HepG2 (cell line): ENCODE results near the gene RBBP8NL. TPM values are rescaled to one million over a fixed set of nuclear protein-coding genes. Genes with fewer than 3 reads are reported as not detected.
A peak's percentile ranks its signal among the peaks of the same experiment; 100 is the strongest.

Experiments used
- ARID2 ChIP-seq: sonication (generic); formaldehyde crosslinking; IDR thresholded peaks from 2 replicates; pipeline ENCODE4 v1.8.1; 2022; ENCODE audit warnings: mild to moderate bottlenecking, missing genetic modification reagents, borderline replicate concordance
- ATF2 ChIP-seq: sonication (generic); formaldehyde crosslinking; IDR thresholded peaks from 2 replicates; pipeline ENCODE4 v1.4.0; 2020; ENCODE audit warnings: missing genetic modification reagents
- CREBL2 ChIP-seq: sonication (generic); formaldehyde crosslinking; IDR thresholded peaks from 2 replicates; pipeline ENCODE4 v1.8.1; 2023; ENCODE audit warnings: missing genetic modification reagents, mild to moderate bottlenecking, borderline replicate concordance
- CTCF ChIP-seq: sonication (generic); formaldehyde crosslinking; IDR thresholded peaks from 2 replicates; pipeline ENCODE4 v1.5.0; 2020; ENCODE audit warnings: mild to moderate bottlenecking, missing genetic modification reagents, moderate library complexity
- DMAP1 ChIP-seq: IDR thresholded peaks from 2 replicates; pipeline ENCODE4 v1.6.1; 2016
- HINFP ChIP-seq: sonication (generic); formaldehyde crosslinking; IDR thresholded peaks from 2 replicates; pipeline ENCODE4 v1.4.0; 2020; ENCODE audit warnings: low read depth, mild to moderate bottlenecking, missing genetic modification reagents
- MEF2D ChIP-seq: sonication (generic); formaldehyde crosslinking; IDR thresholded peaks from 2 replicates; pipeline ENCODE4 v1.5.1; 2020; ENCODE audit warnings: mild to moderate bottlenecking, missing genetic modification reagents
- NR2F1 ChIP-seq, 2 experiments: fragments of 450-650 bp in 1 of 2; formaldehyde crosslinking in 1 of 2; IDR thresholded peaks; 2 replicates each; pipeline versions ENCODE4 v1.5.0 to v1.6.1; 2016 to 2020; ENCODE audit warnings: mild to moderate bottlenecking in 1 of 2, missing compliant biosample characterization in 1 of 2, missing genetic modification reagents in 1 of 2, moderate library complexity in 1 of 2
- PTBP1 ChIP-seq: fragments of 200-400 bp; formaldehyde crosslinking; IDR thresholded peaks from 2 replicates; pipeline ENCODE4 v1.6.1; 2018; ENCODE audit warnings: low read length, low read depth; ENCODE audit not compliant: poor library complexity, severe bottlenecking
- SATB2 ChIP-seq: sonication (generic); formaldehyde crosslinking; IDR thresholded peaks from 2 replicates; pipeline ENCODE4 v1.5.0; 2020; ENCODE audit warnings: missing genetic modification reagents
- SOX5 ChIP-seq: IDR thresholded peaks from 2 replicates; pipeline ENCODE4 v1.6.1; 2016; ENCODE audit warnings: borderline replicate concordance
- SRSF1 ChIP-seq: fragments of 200-400 bp; formaldehyde crosslinking; optimal IDR thresholded peaks from 2 replicates; pipeline ENCODE3; 2017; ENCODE audit warnings: mild to moderate bottlenecking, low read depth, low read length, moderate library complexity
- ZBTB2 ChIP-seq: sonication (generic); formaldehyde crosslinking; IDR thresholded peaks from 2 replicates; pipeline ENCODE4 v1.8.0; 2022; ENCODE audit warnings: low read depth, missing genetic modification reagents
- ZNF224 ChIP-seq: sonication (generic); formaldehyde crosslinking; IDR thresholded peaks from 2 replicates; pipeline ENCODE4 v1.5.0; 2020; ENCODE audit warnings: mild to moderate bottlenecking, missing genetic modification reagents
- ZNF232 ChIP-seq: sonication (generic); formaldehyde crosslinking; IDR thresholded peaks from 2 replicates; pipeline ENCODE4 v1.4.0; 2020; ENCODE audit warnings: missing genetic modification reagents, borderline replicate concordance
- ZNF280D ChIP-seq: sonication (generic); formaldehyde crosslinking; IDR thresholded peaks from 2 replicates; pipeline ENCODE4 v1.5.1; 2020; ENCODE audit warnings: mild to moderate bottlenecking, missing genetic modification reagents
- ZNF709 ChIP-seq: sonication (generic); formaldehyde crosslinking; IDR thresholded peaks from 2 replicates; pipeline ENCODE4 v1.5.0; 2020; ENCODE audit warnings: mild to moderate bottlenecking, missing genetic modification reagents
- polyA plus RNA-seq, 8 experiments: library from polyadenylated mRNA; depleted of rRNA in 3 of 8; stranded (reverse) in 7 of 8; unstranded in 1 of 8; fragments of >200 nt; fragmentation: Illumina TruSeq in 4 of 8; extraction: Trizol in 4 of 8; gene quantifications; 2 replicates each; pipeline versions ENCODE4 v1.2.1 to v1.2.3, GENCODE V29; 2011 to 2016; ENCODE audit warnings: low read depth in 4 of 8, missing spikeins in 1 of 8, mixed read lengths in 1 of 8; ENCODE audit not compliant: insufficient read depth in 1 of 8
- total RNA-seq, 5 experiments: library from RNA; depleted of rRNA; stranded (reverse); fragments of >200 nt; fragmentation: Illumina TruSeq; extraction: Trizol; gene quantifications; 2 replicates each; pipeline ENCODE4 v1.2.3, GENCODE V29; 2016; ENCODE audit warnings: low read depth in 1 of 5

Gene RBBP8NL
- total and polyA plus RNA-seq, 2 of the 13 experiments (the other 11 are each of a cell fraction or from before 2014, with no cell fraction given) = 0.69 to 0.86 TPM

GRCh38 chr20:62376112-62377063 lies 51.0 kb downstream of the RBBP8NL start (continued):
- TF ChIP-seq HINFP (CRISPR knock-in tag) = 0 out of 2 replicates have a peak, but pooled peaks have one; percentile 34
- peak; percentile 66; the same call in 1 of the 2 replicates for TF ChIP-seq SOX5 (CRISPR knock-in tag)
- TF ChIP-seq DMAP1 (CRISPR knock-in tag) = peak; percentile 78
- no peak for TF ChIP-seq NR2F1 (CRISPR knock-in tag; IDR thresholded peaks at IDR 0.05)
- peak; percentile 96; the same call in 1 of the 2 replicates for TF ChIP-seq ZNF224
- TF ChIP-seq ARID2 (CRISPR knock-in tag) = peak; percentile 94; the same call in 1 of the 2 replicates
- peak; percentile 65; the same call in 1 of the 2 replicates for TF ChIP-seq ATF2 (CRISPR knock-in tag)
- TF ChIP-seq ZNF280D (CRISPR knock-in tag) = peak; percentile 90
- TF ChIP-seq ZNF232 (CRISPR knock-in tag) = no peak; the same call in 1 of the 2 replicates
- no peak; the same call in 1 of the 2 replicates for TF ChIP-seq ZNF709 (CRISPR knock-in tag)
- TF ChIP-seq SRSF1 = no peak
- TF ChIP-seq PTBP1 = peak; percentile 31
- TF ChIP-seq CREBL2 (CRISPR knock-in tag) = peak; percentile 16; the same call in 1 of the 2 replicates
- TF ChIP-seq ZBTB2 (CRISPR knock-in tag) = no peak
- peak; percentile 97 for TF ChIP-seq CTCF (CRISPR knock-in tag)
- TF ChIP-seq MEF2D = peak; percentile 72; the same call in 1 of the 2 replicates
- TF ChIP-seq SATB2 (CRISPR knock-in tag) = 0 out of 2 replicates have a peak, but pooled peaks have one; percentile 43
